ENCODE results near the gene ERCC4.

Gene ERCC4

GRCh38 chr16:13928646-13929045 is 8.7 kb downstream of the ERCC4 start:
- no peak for TF ChIP-seq CTCF (IDR thresholded peaks at IDR 0.05; ENCODE audit: insufficient read depth, low read depth, low read length, missing control alignments)
- DNase-seq (ENCODE audit: low read depth), result no peak
- H3K4me3 ChIP-seq (ENCODE audit: low read length), result no peak overlapping the region

GRCh38 chr16:13931845-13932244 is 11.9 kb downstream of the ERCC4 start:
- no peak overlapping the region for H3K4me3 ChIP-seq (ENCODE audit: low read length)
- no peak for TF ChIP-seq CTCF (IDR thresholded peaks at IDR 0.05; ENCODE audit: insufficient read depth, low read depth, low read length, missing control alignments)
- no peak for DNase-seq (ENCODE audit: low read depth)

- peak; percentile 47 for TF ChIP-seq CTCF (IDR thresholded peaks at IDR 0.05; ENCODE audit: insufficient read depth, low read depth, low read length, missing control alignments)
- H3K4me3 ChIP-seq (ENCODE audit: low read length), result no peak overlapping the region
- DNase-seq (ENCODE audit: low read depth), result no peak
Observed at GRCh38 chr16:13935408-13935807, 15.5 kb downstream of the ERCC4 start.

- no peak for TF ChIP-seq CTCF (IDR thresholded peaks at IDR 0.05; ENCODE audit: insufficient read depth, low read depth, low read length, missing control alignments)
- H3K4me3 ChIP-seq (ENCODE audit: low read length), result no peak overlapping the region
- DNase-seq (ENCODE audit: low read depth), result no peak
Observed at GRCh38 chr16:13936155-13936554, 16.2 kb downstream of the ERCC4 start.

- H3K4me3 ChIP-seq (ENCODE audit: low read length), result no peak overlapping the region
- no peak for TF ChIP-seq CTCF (IDR thresholded peaks at IDR 0.05; ENCODE audit: insufficient read depth, low read depth, low read length, missing control alignments)
- DNase-seq (ENCODE audit: low read depth), result peak; percentile 80
Observed at GRCh38 chr16:13936596-13937081, 16.7 kb downstream of the ERCC4 start.

GRCh38 chr16:13937411-13937810 is 17.5 kb downstream of the ERCC4 start:
- no peak for DNase-seq (ENCODE audit: low read depth)
- TF ChIP-seq CTCF (IDR thresholded peaks at IDR 0.05; ENCODE audit: insufficient read depth, low read depth, low read length, missing control alignments), result no peak
- H3K4me3 ChIP-seq (ENCODE audit: low read length), result no peak overlapping the region

GRCh38 chr16:13938480-13938879 is 18.5 kb downstream of the ERCC4 start:
- no peak overlapping the region for H3K4me3 ChIP-seq (ENCODE audit: low read length)
- DNase-seq (ENCODE audit: low read depth), result no peak
- TF ChIP-seq CTCF (IDR thresholded peaks at IDR 0.05; ENCODE audit: insufficient read depth, low read depth, low read length, missing control alignments), result no peak
